ENCODE results near the gene ZFAND2A. TPM values are rescaled to one million over a fixed set of nuclear protein-coding genes. Genes with fewer than 3 reads are reported as not detected.
"Not testable (repeated sequence)": the region's sequence is repeated elsewhere in the genome, so short reads cannot be mapped to it uniquely, and the experiment has no call there.

ZFAND2A gene
- total RNA-seq, 1 donor from 2014 or later, result 14.3 TPM

DNA sequence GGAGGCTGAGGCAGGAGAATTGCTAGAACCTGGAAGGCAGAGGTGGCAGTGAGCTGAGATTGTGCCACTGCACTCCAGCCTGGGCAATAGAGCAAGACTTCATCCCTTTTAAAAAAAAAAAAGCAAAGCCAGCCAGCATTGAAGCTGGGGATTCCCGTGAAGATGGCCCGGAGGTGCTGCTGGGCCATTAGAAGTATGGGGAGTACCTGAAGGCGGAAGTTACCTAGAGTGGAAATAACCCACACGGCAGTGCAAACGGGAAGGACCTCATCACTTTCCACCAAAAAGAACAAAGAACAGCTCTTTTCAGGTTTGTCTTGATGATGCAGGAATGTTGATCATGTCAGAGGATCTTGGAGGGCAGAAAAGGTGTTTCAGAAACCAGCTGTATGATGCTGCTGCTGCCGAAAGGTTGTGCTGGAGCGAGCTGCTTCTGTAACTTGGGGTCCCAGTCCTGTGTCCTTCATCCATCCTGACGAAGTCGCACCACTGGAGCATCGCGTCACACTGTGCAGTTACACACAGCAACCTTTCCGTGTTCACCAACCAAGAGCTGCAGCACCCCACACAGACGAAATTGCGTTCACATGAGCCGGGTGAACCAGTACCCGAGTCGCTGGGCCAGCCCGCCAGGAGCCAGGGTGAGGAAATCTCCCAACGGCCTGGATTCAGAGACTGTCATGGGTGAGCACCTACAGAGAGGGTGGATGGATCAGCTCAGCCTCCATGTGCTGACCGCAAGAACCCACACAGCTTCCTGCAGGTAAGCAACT lies 8.2 kb downstream of the ZFAND2A start:
- no peak for DNase-seq (ENCODE audit: low read depth, low spot score)

DNA sequence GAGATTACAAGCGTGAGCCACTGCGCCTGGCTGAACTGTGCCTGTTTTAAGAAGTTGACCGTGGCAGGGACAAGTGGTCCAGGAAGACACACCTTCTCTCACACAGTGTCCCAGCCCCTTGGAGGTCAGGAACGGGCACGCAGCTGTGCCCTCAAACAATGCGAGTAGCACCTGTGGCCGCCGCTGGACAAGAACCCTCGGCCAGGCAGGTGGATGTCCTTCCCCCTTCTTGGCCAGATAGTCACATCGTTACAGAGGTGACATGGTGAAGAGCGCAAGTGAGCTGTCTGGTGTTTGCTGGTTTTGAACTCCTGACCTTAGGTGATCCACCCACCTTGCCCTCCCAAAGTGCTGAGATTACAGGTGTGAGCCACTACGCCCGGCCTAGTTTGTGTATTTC lies 8.8 kb downstream of the ZFAND2A start:
- DNase-seq (ENCODE audit: low read depth, low spot score), result no peak

DNA sequence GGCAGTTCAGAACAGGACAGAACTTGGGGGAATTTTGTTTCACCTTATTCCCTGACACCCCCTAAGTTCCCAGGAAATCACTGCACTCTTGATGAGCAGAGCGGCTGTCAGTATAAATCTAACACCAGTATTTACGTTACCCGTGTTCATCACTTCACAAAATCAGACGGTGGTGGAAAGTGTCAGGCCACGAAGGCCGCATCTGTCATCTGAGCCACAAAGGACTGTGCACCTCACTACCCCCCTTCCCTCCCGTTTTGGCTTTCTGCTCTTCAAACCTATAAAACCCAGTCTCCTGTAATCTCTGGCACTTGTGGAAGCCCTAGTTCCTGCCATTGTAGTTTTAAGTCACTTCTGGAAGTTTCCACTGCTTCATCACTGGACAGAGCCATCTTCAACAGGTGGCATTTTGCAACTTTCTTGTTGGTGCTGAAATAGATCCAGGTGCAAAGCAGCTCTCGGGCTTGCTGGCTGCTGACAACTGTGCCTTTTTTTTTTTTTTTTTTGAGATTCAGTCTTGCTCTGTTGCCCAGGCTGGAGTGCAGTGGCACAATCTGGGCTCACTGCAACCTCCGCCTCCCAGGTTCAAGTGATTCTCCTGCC lies 9.5 kb downstream of the ZFAND2A start:
- DNase-seq (ENCODE audit: low read depth, low spot score), result no peak

DNA sequence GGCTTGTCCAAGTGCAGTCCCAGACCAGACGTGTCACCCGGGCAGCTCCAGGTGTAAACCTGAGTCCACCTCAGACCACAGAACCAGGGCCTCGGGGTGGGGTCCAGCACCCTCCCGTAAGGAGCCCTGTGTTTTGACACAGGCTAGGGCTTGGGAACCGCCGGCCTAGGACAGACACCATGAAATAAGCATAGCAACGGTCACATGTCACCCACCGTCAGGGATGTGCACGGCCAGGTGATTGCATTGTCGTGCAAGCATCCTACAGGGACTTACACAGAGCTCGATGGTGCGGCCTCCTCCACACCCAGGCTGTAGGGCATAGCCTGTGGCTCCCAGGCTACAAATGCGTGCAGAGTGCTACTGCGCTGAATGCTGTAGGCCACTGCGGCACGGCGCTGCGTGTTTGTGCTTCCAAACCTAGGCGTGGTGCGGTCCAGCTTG lies 10.6 kb downstream of the ZFAND2A start:
- no peak for DNase-seq (ENCODE audit: low read depth, low spot score)

DNA sequence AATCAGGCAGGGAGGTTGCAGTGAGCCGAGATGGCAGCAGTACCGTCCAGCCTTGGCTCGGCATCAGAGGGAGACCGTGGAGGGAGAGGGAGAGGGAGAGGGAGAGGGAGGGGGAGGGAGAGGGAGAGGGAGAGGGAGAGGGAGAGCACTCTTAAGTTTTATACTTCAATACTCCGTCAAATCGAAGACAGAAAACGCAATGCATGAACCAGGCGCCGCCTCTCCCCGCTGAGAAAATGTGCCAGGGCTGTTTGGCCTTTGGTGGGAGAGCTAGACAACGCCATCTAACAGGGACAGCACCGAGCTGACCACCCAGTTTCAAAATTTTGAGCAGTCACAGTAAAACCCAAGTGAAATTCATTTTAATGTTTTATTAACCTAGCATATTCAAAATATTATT lies 12.1 kb downstream of the ZFAND2A start:
- DNase-seq (ENCODE audit: low read depth, low spot score), result not testable (repeated sequence)

DNA sequence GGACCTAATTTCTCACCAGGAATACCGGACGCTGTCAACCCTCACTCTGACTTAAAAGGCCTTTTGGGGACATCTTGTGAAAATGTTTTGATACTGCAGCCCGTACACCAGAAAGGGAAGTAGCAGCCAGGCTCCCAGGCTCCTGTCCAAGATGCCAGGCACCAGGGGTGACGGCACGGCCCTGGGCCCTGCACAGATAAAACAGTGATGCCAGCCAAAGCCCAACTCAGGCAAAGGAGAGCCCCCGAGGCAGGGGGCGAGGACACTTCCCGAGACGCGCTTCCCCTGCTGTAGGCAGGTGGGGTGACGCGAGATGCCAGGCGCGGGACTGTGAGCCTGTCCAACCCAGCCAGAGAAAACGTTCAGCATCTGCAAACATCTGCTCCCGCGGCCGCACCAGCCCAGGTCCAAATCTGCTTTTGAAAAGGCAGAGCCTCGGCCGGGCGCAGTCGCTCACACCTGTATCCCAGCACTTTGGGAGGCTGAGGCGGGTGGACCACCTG lies 15.7 kb downstream of the ZFAND2A start:
- DNase-seq (ENCODE audit: low read depth, low spot score), result no peak

DNA sequence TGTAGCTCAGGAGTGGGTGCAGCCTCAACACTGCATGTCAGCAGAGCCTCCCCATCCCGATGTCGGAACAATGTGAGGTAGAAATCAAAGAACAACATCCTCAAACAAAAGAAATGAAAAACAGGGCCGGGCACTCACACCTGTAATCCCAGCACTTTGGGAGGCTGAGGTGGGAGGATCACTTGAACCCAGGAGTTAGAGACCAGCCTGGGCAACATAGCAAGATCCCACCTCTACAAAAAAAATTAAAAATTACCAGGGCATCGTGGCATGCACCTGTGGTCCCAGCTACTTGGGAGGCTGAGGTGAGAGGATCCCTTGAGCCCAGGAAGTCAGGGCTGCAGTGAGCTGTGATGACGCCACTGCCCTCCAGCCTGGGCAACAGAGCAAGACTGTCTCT lies 17.0 kb downstream of the ZFAND2A start:
- DNase-seq (ENCODE audit: low read depth, low spot score), result not testable (repeated sequence)

DNA sequence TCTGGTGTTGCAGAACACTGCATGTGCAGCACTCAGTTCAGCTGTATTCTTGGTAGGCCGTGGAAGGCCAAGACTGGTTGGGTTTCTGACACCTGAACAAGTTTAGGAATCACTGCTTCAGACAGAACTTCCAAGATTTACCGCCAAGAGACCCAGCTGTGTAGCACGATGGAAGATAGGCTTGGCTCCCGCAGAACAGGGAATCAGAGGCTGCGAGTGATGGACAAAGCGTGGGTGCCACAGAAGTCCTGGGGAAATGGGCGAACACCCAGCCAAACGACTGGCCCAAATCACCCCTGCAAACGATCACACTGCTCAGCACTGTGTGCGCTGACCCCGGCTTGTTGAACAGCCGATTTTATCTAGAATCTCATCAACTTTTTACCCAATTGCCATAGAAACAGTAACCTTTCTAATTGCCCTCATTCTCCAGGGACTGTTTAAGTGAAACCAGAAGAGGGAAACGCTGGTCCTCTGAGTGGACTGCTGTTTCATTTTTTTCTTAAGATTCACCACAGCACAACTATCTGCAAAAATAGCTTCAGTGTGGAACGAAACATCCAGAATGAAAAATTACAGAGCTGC lies 17.9 kb downstream of the ZFAND2A start:
- no peak for DNase-seq (ENCODE audit: low read depth, low spot score)

DNA sequence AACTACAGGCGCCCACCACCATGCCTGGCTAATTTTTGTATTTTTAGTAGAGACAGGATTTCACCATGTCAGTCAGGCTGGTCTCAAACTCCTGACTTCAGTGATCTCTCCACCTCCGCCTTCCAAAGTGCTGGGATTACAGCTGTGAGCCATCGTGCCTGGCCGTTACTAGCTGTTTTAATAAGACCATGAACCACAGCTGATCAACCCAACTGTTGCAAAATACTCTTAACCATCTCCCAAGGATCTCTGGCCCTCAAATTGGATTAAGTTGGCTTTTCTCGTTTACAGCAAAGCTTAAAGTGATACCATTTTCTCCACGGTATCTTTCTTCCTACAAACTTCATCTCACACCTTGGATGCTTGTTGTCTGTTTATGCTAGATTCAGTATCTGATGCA lies 18.3 kb downstream of the ZFAND2A start:
- no peak for DNase-seq (ENCODE audit: low read depth, low spot score)

DNA sequence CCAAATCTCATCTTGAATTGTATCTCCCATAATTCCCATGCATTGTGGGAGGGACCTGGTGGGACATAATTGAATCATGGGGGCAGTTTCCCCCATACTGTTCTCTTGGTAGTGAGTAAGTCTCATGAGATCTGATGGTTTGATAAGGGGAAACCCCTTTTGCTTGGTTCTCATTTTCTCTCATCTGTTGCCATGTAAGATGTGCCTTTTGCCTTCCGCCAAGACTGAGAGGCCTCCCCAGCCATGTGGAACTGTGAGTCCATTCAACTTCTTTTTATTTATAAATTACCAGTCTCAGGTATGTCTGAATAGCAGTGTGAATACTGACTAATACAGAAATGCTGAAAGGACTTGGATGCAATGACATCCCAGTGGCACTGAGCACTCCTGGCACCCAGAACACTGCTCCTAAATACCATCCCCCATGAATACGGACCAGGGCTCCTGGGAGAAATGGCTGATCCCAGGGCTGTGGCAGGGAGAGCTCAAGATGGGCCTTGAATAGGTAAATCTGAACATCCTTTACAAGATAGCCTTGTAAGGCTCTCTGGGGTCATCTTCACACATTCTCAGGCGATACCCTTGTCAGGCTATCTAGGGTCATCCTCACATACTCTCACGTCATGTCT lies 19.4 kb downstream of the ZFAND2A start:
- DNase-seq (ENCODE audit: low read depth, low spot score), result no peak

DNA sequence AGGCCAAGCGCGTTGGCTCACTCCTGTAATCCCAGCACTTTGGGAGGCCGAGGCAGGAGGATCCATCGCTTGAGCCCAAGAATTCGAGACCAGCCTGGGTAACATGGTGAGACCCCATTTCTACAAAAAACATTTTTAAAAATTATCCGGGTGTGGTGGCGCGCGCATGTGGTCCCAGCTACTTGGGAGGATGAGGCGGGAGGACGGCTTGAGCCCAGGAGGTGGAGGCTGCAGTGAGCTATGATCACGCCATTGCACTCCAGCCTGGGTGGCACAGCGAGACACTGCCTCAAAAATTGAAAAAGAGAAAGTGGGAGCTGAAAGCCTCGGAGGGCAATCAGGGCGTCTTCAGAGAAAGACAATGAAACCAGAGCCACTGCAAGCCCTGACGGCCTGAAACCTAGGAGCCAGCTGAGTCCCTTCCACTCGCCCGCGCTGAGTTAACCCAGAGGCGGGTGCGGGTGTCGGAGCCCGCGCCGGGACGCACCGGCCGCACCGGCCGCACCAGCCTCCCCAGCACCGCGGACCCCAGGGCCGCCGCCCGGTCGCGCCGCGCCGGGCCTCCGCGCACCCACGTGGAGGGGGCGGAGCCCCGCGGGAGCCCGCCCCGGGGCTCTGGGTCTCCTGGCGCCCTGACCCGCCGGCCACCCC lies 22.4 kb downstream of the ZFAND2A start:
- DNase-seq (ENCODE audit: low read depth, low spot score), result no peak

DNA sequence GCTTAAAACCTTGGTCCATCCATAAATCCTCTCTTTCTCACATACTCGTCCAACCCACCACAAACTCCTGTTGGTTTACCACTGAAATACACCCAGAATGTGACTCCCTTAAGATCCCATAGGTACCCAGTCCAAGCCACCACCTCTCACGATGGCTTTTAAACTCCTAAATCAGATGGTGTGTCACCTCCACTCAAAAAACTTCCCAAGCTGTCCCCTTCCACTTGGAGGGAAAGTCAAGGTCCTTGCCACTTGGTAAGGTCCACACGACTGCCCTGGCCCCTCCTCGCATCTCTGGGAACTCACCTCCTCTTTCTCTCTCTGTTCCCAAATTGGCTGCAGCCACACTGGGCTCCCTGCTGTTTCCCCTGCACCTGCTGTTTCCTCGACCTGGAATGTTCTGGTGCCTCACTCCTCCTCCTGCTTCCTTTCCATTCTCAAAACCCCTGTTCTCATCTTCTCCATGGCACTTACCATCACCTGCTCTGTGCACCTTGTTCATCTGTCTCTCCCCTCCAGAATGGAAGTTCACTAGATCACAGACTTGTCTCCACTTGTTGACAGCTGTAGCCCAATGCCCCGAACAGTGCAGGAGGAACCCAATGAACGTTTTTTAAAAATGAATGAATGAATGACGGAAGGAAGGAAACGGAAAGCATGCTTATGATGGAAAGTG lies 23.0 kb downstream of the ZFAND2A start:
- no peak for DNase-seq (ENCODE audit: low read depth, low spot score)

DNA sequence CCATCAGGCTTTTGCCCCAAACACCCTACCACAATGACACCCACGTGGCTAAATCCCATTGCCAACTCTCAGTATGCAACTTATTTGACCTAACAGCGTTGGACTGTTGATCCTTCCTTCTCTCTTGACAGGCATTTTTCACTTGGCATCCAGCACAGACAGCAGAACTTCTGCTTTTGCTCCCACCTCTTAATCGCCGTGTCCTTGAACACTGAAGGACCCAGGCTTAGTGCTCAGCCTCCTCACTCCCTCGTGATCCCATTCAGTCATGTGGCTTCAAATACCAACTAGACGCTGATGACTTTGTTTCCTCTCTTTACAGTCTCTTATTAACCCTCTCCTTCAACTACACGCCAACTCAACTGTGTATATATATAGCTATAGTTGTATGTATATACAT lies 25.0 kb downstream of the ZFAND2A start:
- no peak for DNase-seq (ENCODE audit: low read depth, low spot score)

DNA sequence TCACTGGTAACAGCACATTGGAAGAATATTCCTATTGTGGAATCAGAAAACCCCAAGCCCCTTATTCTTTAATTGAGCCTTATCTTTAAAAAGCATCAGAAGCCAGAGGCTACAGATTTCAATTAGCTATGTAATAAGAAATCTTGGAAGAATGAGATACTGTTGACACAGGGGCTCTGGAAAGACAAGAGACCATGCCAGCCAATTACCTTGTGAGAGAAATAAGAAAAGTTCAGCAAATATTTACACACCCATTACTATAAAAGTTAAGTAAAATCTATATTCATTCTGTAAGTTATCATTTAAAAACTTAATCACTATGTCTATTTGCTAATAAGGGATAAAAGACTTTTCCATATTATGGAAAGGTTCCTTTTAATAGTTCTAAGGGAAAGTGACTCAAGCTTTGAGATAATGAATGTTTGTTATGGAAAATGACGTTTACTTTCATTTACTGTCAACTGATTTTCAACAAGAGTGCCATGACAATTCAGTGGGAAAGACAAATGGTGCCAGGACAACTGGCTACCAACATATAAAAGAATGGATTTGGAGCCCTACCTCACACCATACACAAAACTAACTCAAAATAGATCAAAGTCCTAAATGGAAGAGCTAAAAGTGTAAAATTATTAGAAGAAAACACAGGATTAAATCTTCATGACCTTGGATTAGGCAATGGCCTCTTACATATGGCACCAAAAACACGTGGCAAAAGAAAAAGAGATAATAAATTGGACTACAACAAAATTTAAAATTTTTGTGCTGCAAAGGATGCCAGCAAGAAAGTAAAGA lies 28.3 kb downstream of the ZFAND2A start:
- DNase-seq (ENCODE audit: low read depth, low spot score), result no peak

DNA sequence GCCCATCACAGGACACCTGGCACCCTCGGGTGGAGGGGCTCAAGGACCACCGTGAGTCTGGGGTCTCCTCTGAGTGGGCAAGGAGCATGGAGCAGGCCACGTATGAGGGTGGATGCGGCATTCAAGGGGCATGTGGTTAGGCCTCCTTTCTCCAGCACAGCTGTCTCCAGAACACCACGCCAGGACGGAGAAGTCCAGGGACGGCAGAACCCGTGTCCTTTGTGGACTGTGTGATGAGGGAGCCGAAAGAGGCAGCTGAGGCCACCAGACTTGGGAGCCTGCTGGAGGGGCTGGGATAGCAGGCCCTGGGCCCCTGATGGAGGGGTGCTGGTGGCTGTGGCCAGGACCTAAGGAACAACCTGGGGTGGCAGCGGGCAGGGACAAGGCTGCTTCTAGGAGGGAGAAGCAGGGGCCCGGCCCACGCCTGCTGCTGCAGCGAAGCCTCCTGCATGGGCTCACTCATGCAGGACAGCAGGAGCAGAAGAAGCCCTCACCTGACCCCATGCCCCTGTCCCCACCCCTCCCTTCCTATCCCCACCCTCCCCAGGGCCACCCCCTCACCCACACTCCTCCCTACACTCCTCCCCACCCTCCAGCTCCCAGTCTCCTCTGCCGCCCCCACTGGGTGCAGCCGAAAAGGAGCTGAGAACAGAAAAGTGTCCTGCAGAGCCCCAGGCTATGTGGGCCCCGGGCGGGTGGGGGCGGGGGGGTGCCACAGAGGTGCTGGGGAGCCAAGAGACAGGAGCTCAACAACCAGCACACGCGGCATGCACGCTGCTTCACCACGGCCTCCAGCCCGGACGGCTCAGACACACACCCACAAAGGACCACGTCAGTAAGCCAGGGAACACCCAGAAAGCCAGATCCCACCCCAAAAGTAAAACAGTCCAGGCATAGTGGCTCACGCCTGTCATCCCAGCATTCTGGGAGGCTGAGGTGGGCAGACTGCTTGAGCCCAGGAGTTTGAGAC lies 29.7 kb downstream of the ZFAND2A start:
- no peak for DNase-seq (ENCODE audit: low read depth, low spot score)

DNA sequence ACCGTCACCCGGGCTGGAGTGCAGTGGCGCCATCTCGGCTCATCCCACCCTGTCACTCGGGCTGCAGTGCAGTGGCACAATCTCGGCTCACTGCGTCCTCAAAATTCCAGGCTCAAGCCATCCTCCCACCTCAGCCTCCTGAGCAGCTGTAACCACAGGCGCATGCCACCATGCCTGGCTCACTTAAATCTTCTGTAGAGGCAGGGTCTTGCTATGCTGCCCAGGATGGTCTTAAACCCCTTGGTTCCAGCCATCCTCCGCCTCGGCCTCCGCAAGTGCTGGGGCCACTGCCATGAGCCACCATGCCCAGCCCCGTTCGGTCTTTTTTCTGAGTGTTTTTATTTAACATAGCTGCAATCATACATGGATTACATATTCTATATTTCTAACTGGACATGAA lies 30.6 kb downstream of the ZFAND2A start:
- no peak for DNase-seq (ENCODE audit: low read depth, low spot score)

DNA sequence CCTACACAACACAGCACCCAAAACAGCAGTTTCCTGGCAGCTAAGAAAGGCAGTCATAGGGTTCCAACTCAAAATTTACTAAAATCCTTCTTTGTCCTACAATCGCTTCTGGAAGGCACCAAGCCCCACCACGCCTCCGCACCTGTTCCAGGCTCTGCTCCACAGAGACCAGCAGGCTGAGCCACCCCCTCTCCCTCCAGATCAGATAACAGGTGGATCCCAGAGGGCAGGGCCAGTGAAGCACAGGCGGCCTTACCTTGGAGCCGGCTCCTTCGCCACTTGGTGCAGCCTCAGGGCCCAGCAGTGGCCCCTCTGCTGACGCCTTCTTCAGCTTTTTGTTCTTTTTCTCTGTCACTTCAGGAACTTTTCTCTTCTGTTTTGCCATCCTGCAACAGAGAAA lies 33.0 kb downstream of the ZFAND2A start:
- DNase-seq (ENCODE audit: low read depth, low spot score), result no peak

DNA sequence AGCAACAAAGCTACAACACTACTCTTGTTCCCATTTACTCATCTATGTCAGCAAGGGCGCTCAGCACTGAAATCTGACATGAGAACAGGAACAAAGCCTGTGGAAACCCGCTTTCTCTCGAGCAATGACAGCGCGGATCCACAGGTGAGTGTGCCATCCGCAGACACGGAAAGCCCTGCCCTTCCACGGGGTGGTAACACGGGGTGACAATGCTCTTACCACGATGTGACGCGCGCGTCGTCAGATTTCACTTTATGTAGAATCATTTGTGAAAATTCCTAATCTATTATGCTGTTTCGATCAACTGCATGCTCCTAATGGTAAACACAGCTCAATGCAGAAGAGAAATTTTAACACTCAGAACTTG lies 34.4 kb downstream of the ZFAND2A start:
- DNase-seq (ENCODE audit: low read depth, low spot score), result no peak
